Globus pallidus (tissue), 1 donor: ENCODE results near the gene CHIC2.
A peak's percentile ranks its signal among the peaks of the same experiment; 100 is the strongest.
"Not testable (repeated sequence)": the region's sequence is repeated elsewhere in the genome, so short reads cannot be mapped to it uniquely, and the experiment has no call there.

Experiments
- DNase-seq: peaks from one replicate; pipeline ENCODE4 v3.0.0-alpha.2; 2015; ENCODE audit warnings: low spot score

The CHIC2 gene

GRCh38 chr4:54064317-54065111, at the start of gene CHIC2:
TSS of gene CHIC2 (minus strand) at chr4:54064605. CDS start at chr4:54064300, 305 bp downstream.
- peak; percentile 86 for DNase-seq

GRCh38 chr4:54113206-54113605, 48.8 kb upstream of the CHIC2 start:
- DNase-seq, result not testable (repeated sequence)

- no peak for DNase-seq
Measured at GRCh38 chr4:54110019-54110416, 45.6 kb upstream of the CHIC2 start.

- DNase-seq, result no peak
Measured at GRCh38 chr4:54109241-54110018, 45.0 kb upstream of the CHIC2 start.

- no peak for DNase-seq
Measured at GRCh38 chr4:54107951-54108748, 43.7 kb upstream of the CHIC2 start.

- no peak for DNase-seq
Measured at GRCh38 chr4:54104907-54105306, 40.5 kb upstream of the CHIC2 start.

GRCh38 chr4:54103190-54103574, 38.8 kb upstream of the CHIC2 start:
- no peak for DNase-seq

GRCh38 chr4:54102531-54103106, 38.2 kb upstream of the CHIC2 start:
- no peak for DNase-seq

GRCh38 chr4:54101190-54102041, 37.0 kb upstream of the CHIC2 start:
- DNase-seq, result no peak

GRCh38 chr4:54100595-54101189, 36.3 kb upstream of the CHIC2 start:
- DNase-seq, result no peak

- no peak for DNase-seq
Measured at GRCh38 chr4:54099748-54100574, 35.6 kb upstream of the CHIC2 start, which contains the start of gene GSX2. TSS of gene GSX2 (plus strand) at chr4:54100163. CDS start at chr4:54100345, 182 bp downstream.

- DNase-seq, result no peak
Measured at GRCh38 chr4:54099287-54099747, 34.9 kb upstream of the CHIC2 start.

GRCh38 chr4:54098375-54098774, 34.0 kb upstream of the CHIC2 start:
- DNase-seq, result no peak

GRCh38 chr4:54097152-54097551, 32.7 kb upstream of the CHIC2 start:
- DNase-seq, result no peak

GRCh38 chr4:54096295-54096962, 32.0 kb upstream of the CHIC2 start:
- no peak for DNase-seq

GRCh38 chr4:54095110-54095825, 30.9 kb upstream of the CHIC2 start:
- no peak for DNase-seq

GRCh38 chr4:54094451-54094850, 30.0 kb upstream of the CHIC2 start:
- DNase-seq, result no peak
